NCI-H128 (cell line): ENCODE results near the gene PDGFB.

Experiments
- DNase-seq: peaks from one replicate; lab custom pipeline; 2025; ENCODE audit not compliant: unreplicated experiment; lab: John Stamatoyannopoulos, UW

The PDGFB gene

GRCh38 chr22:39176714-39177455 is 67.9 kb downstream of the PDGFB start:
- no peak for DNase-seq

- no peak for DNase-seq
Measured at GRCh38 chr22:39176143-39176713, 68.6 kb downstream of the PDGFB start.

GRCh38 chr22:39175353-39176142 is 69.2 kb downstream of the PDGFB start:
- DNase-seq, result no peak

DNA sequence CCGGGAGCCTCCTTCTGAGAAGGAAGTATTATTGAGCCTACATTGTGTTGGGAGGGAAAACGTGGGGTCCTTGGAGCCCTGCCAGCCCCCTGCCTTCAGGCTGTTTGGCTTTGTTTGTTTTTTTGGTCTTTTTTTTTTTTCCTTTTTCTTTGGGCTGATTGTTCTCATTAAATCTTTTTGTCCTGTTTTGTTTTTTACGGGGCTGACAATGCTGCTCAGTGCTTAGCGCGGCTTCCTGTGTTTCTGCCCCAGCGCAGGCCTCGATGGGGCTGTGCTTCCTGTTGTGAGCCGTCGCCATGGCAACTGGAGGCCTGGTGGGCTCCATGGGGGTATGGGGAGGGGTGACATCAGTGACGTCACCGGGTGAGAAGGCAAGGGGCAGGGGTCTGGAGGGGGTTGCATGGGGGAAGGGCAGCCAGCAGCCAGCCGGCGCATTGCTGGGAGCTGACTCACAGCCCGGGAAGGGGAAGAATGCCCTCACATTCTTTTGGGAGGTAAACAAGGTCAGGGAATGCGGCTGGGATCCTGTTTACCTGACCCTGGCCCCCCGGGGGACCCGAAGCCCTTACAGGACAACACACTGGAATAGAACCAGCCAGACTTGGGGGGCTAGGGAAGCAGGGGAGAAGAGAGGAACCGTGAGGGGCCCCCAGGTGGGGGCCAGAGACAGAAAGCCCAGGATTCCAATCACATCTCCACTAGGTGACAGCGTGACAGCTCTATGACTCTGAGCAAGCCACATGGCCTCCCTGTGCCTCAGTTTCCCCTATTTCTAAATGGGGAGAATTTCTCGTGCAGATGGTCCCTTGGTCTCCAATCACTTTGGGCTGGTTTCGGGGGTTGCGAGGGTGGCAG is 70.1 kb downstream of the PDGFB start:
- no peak for DNase-seq

DNA sequence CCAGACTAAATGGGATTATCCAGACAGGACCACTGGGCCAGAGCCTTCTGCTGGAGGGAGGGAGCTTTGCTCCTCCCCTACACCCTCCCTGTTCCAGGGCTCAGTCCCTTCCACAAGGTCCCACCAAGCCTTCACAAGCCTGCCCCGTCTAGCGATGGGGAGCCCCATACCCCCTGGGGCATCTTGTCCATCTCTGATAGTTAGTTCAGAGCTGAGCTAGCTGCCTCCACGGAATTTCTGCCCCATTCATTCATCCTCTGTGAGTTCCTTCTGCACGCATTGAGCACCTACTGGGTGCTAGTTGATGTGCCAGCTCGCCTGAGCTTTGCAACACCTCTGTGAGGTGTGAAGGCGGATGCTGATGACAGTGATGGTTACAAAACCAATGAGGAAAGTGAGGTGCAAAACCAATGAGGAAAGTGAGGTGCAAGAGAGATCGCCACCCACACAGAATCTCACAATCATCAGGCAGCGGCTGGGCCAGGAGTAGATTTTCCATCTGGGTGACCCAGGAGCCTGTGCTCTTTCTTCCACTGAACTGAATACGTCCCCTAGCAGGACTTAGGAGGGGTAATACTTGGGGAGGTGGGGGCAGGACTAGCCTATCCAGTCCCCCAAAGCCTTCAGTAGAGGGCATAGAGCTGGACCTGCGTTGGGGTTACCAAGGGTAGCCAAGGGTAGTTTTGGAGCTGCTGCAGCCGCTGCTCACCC is 70.8 kb downstream of the PDGFB start:
- no peak for DNase-seq
